ENCODE data around the gene SOX1.

SOX1 gene

DNA sequence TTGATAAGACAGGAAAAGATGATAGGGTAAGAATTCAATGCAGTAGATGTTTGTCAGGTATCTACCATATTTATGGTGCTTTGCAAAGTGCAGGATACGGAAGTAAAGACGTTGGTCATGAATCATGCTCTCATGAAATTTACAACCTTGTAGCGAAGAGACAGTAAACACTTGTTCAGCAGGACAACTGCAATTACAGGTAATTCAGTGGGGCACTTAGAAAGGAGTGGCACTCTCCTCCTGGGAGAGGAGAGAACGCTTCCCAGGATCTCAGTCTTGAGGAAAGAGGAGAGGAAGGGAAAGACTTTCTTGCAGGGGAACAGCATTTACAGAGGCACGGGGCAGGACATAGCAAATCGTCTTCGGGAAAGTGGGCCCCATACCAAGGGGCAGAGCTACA is 46.4 kb downstream of the SOX1 start:
- no peak overlapping the region for H2AFZ ChIP-seq (ENCODE audit: low read depth, low read length)
- no peaks in the 10 kb centered on the region for H4K20me1 ChIP-seq (ENCODE audit: insufficient read depth, low read length)
- H3K4me2 ChIP-seq (ENCODE audit: insufficient read depth, low read length) = no peak overlapping the region
- H3K36me3 ChIP-seq (ENCODE audit: insufficient read depth, low read length) = no peaks in the 10 kb centered on the region
- no peak overlapping the region for H3K9ac ChIP-seq (ENCODE audit: low read depth, low read length)
- H3K4me1 ChIP-seq (ENCODE audit: insufficient read depth, low read length) = no peaks in the 10 kb centered on the region
- no peaks in the 10 kb centered on the region for H3K9me3 ChIP-seq (ENCODE audit: insufficient read depth, low read length, severe bottlenecking)
- ATAC-seq (ENCODE audit: insufficient read depth, low read depth) (no peak), DNase-seq (no peak)
- TF ChIP-seq CTCF (IDR thresholded peaks at IDR 0.05; ENCODE audit: borderline replicate concordance, extremely low read depth, low read length, poor library complexity, severe bottlenecking) = no peak
- no peak for TF ChIP-seq EZH2 (IDR thresholded peaks at IDR 0.05; ENCODE audit: borderline replicate concordance, low read depth, low read length, severe bottlenecking)
- H3K79me2 ChIP-seq (ENCODE audit: insufficient read depth, low read length) = no peaks in the 10 kb centered on the region
- peaks cover 30% of the 10 kb centered on the region for H3K27me3 ChIP-seq (ENCODE audit: insufficient read depth, low read length, poor library complexity)
- H3K4me3 ChIP-seq (ENCODE audit: low read depth in 1 of 2, low read length in 2 of 2) = no peak overlapping the region
- H3K27ac ChIP-seq (ENCODE audit: low read length) = no peak overlapping the region

DNA sequence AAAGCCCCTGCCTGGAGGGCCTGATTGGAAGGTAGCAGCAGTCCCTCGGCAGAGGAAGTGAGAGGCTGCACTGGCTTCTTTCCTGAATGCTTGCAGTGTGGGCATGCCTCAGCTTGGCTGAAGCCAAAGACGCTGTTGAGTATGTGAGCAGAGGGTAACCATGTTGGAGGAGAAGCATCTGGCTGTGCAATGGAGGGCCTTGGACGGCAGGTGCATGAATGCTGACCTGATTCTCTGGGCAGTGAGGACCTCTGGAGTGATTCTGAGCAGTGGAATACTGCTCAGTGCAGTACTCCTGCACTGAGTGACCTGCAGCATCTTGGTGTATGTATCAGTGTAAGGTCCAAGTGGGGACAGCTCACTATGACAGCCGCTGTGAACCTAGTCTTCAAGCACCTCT is 46.9 kb downstream of the SOX1 start:
- Histone ChIP-seq H3K27me3 (ENCODE audit: insufficient read depth, low read length, poor library complexity) (peaks cover 30% of the 10 kb centered on the region), H3K27ac (ENCODE audit: low read length) (no peak overlapping the region), H3K4me3 (ENCODE audit: low read depth in 1 of 2, low read length in 2 of 2) (no peak overlapping the region), H3K4me1 (ENCODE audit: insufficient read depth, low read length) (no peaks in the 10 kb centered on the region), H3K9ac (ENCODE audit: low read depth, low read length) (no peak overlapping the region), H3K36me3 (ENCODE audit: insufficient read depth, low read length) (no peaks in the 10 kb centered on the region), H3K4me2 (ENCODE audit: insufficient read depth, low read length) (no peak overlapping the region), H4K20me1 (ENCODE audit: insufficient read depth, low read length) (no peaks in the 10 kb centered on the region), H3K9me3 (ENCODE audit: insufficient read depth, low read length, severe bottlenecking) (no peaks in the 10 kb centered on the region), H3K79me2 (ENCODE audit: insufficient read depth, low read length) (no peaks in the 10 kb centered on the region), H2AFZ (ENCODE audit: low read depth, low read length) (no peak overlapping the region)
- DNase-seq (no peak), ATAC-seq (ENCODE audit: insufficient read depth, low read depth) (no peak)
- TF ChIP-seq EZH2 (IDR thresholded peaks at IDR 0.05; ENCODE audit: borderline replicate concordance, low read depth, low read length, severe bottlenecking) (no peak), CTCF (IDR thresholded peaks at IDR 0.05; ENCODE audit: borderline replicate concordance, extremely low read depth, low read length, poor library complexity, severe bottlenecking) (no peak)

- TF ChIP-seq EZH2 (IDR thresholded peaks at IDR 0.05; ENCODE audit: borderline replicate concordance, low read depth, low read length, severe bottlenecking) (no peak), CTCF (IDR thresholded peaks at IDR 0.05; ENCODE audit: borderline replicate concordance, extremely low read depth, low read length, poor library complexity, severe bottlenecking) (no peak)
- no peak overlapping the region for H3K4me3 ChIP-seq (ENCODE audit: low read depth in 1 of 2, low read length in 2 of 2)
- no peak overlapping the region for H3K9ac ChIP-seq (ENCODE audit: low read depth, low read length)
- H4K20me1 ChIP-seq (ENCODE audit: insufficient read depth, low read length) = no peaks in the 10 kb centered on the region
- H3K27ac ChIP-seq (ENCODE audit: low read length) = no peak overlapping the region
- no peak overlapping the region for H3K4me2 ChIP-seq (ENCODE audit: insufficient read depth, low read length)
- ATAC-seq (ENCODE audit: insufficient read depth, low read depth) = no peak
- no peaks in the 10 kb centered on the region for H3K79me2 ChIP-seq (ENCODE audit: insufficient read depth, low read length)
- DNase-seq = no peak
- no peaks in the 10 kb centered on the region for H3K36me3 ChIP-seq (ENCODE audit: insufficient read depth, low read length)
- H3K9me3 ChIP-seq (ENCODE audit: insufficient read depth, low read length, severe bottlenecking) = no peaks in the 10 kb centered on the region
- H2AFZ ChIP-seq (ENCODE audit: low read depth, low read length) = no peak overlapping the region
- H3K27me3 ChIP-seq (ENCODE audit: insufficient read depth, low read length, poor library complexity) = peaks cover 30% of the 10 kb centered on the region
- H3K4me1 ChIP-seq (ENCODE audit: insufficient read depth, low read length) = no peaks in the 10 kb centered on the region
Observed at GRCh38 chr13:112114391-112114790, 47.4 kb downstream of the SOX1 start.
